Measurements from ENCODE around the gene HES2.
"Not testable (repeated sequence)": the region's sequence is repeated elsewhere in the genome, so short reads cannot be mapped to it uniquely, and the experiment has no call there.

The HES2 gene

DNA sequence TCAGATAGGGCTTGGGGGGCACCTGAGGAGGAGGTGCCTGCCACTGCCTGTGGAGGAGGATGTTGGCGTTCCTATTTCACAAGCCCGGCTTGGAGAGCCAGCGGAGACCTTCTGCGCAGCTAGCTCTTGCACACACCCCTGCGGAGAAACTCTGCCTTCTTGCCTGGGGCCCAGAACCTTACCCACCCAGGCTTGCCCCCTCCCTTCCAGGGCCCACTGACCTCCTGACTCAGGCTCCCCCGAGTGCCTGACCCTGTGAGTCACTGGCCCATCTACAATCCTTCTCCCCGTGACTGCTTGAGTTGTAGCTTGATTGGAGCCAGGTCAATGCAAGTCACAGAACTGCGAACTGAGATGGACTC is 3.4 kb downstream of the HES2 start:
- no peak for DNase-seq

GRCh38 chr1:6414881-6415626 is 4.7 kb downstream of the HES2 start:
- DNase-seq, result no peak

GRCh38 chr1:6414443-6414844 is 5.3 kb downstream of the HES2 start:
- peak; percentile 70 for DNase-seq

GRCh38 chr1:6412896-6413295 is 6.8 kb downstream of the HES2 start:
- no peak for DNase-seq

- no peak for DNase-seq
Observed at GRCh38 chr1:6410248-6410893, 9.3 kb downstream of the HES2 start.

DNA sequence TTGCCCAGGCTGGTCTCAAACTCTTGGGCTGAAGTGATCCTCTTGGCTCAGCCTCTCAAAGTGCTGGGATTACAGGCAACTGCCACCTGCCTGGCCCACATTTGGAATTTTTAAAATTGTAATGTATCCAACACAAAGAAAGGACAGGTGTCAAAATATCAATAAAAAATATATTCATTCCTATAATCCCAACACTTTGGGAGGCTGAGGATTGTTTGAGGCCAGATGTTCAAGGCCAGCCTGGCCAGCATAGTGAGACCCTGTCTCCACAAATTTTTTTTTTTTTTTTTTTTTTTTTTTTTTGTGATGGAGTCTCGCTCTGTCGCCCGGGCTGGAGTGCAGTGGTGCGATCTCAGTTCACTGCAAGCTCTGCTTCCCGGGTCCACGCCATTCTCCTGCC is 10.0 kb downstream of the HES2 start:
- DNase-seq, result no peak

DNA sequence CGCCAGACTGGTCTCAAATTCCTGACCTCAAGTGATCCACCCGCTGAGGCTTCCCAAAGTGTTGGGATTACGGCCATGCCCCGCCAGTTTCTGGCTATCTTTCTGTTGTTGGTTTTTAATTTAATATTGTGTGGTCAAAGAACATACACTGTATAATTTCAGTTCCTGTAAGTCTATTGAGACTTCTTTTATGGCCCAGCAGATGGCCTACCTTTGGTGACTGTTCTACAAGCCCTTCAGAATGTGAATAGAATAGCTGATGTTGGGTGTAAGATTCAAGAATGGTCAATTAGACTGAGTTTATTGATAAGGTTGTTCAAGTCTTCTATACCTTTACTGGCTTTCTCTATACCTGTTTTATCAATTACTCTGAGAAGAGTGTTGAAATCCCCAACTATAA is 10.7 kb downstream of the HES2 start:
- DNase-seq, result no peak

DNA sequence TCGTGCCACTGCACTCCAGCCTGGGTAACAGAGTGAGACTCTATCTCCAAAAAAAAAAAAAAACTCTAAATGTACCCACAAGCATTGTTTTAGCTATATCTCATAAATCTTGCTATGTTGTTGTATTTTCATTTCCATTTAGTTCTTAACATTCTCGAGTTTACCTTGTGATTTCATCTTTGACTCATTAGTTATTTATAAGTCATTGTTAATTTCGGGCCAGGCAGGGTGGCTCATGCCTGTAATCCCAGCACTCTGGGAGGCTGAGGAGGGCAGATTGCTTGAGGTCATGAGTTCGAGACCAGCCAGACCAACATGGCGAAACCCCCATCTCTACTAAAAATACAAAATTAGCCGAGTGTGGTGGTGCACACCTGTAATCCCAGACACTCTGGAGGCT is 11.7 kb downstream of the HES2 start:
- no peak for DNase-seq

GRCh38 chr1:6401673-6402072 is 18.0 kb downstream of the HES2 start:
- DNase-seq, result no peak

DNA sequence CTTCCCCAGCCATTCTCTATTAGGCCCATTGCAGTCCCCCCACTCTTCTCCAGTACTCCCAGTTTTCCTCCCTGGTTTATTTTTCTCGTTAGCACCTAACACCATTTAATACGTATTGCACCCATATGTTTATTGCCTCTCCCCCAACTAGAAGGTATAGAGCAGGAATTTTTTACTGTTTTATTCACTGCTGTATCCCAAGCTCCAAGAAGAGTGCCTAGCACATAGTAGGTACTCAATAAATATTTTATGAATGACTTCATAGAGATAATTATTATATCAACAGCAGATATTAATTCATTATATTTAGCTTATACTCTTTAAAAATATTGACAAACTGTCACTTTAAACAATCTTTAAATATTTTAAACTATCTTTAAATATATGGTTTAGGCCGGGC is 20.4 kb downstream of the HES2 start:
- DNase-seq, result no peak

- no peak for DNase-seq
Observed at GRCh38 chr1:6397844-6398441, 21.8 kb downstream of the HES2 start.

DNA sequence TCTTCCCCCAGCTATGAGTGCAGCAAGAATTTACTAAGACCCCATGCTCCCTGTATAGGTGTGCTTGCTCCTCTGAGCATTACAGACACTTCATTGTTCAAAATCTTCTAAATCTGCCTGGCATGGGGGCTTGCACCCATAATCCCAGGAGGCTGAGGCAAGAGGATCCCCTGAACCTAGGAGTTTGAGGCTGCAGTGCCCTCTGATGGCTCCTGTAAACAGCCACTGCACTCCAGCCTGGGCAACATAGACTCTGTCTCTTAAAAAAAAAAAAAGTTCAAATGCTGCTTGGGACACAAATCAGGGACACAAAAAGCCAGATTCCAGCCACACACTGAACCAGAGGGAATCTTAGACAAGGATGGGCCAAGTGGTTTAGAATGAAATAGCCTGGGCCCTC is 22.7 kb downstream of the HES2 start:
- DNase-seq, result no peak

DNA sequence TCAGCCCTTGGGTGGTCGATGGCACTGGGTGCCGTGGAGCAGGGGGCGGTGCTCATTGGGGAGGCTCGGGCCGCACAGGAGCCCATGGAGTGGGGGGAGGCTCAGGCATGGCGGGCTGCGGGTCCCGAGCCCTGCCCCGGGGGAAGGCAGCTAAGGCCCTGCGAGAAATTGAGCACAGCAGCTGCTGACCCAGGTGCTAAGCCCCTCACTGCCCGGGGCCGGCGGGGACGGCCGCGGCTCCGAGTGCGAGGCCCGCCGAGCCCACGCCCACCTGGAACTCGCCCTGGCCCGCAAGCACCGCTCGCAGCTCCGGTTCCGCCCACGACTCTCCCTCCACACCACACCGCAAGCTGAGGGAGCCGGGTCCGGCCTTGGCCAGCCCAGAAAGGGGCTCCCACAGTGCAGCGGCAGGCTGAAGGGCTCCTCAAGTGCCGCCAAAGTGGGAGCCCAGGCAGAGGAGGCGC is 23.9 kb downstream of the HES2 start:
- DNase-seq, result not testable (repeated sequence)

GRCh38 chr1:6395130-6395529 is 24.6 kb downstream of the HES2 start:
- DNase-seq, result not testable (repeated sequence)

GRCh38 chr1:6393400-6394187 is 26.1 kb downstream of the HES2 start, which contains the start of gene ACOT7:
Gene ACOT7 (minus strand): TSS chr1:6393767. CDS start chr1:6393399, 368 bp downstream.
- peak; percentile 89 for DNase-seq

DNA sequence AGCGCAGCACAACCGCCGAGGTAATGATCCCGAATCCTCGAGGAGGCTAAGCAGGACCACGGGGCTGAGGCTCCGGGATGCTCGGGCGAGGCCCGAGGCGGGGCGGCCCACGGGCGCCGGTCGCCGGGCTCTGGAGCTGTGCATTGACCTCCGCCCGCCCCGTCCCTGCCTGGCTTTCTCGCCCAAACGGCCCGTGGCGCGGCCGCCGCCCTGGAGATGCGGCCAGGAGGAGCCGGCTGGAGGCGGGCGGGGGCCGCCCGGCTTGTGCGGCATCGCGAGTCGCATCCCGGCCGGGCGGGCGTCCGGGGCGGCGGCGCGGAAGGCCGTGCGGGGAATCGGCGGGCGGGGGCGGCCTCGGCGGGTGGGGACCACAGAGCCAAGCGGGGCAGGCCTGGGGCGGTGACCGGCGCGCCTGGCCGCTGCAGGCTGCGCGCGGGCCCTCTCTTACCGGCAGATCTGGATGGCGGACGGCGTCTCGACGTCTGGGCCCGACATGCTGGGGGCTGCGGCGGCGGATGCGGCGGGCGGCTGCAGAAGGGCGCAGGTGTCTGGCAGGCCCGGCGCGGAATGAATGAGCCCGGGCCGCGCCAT is 26.8 kb downstream of the HES2 start:
- no peak for DNase-seq

DNA sequence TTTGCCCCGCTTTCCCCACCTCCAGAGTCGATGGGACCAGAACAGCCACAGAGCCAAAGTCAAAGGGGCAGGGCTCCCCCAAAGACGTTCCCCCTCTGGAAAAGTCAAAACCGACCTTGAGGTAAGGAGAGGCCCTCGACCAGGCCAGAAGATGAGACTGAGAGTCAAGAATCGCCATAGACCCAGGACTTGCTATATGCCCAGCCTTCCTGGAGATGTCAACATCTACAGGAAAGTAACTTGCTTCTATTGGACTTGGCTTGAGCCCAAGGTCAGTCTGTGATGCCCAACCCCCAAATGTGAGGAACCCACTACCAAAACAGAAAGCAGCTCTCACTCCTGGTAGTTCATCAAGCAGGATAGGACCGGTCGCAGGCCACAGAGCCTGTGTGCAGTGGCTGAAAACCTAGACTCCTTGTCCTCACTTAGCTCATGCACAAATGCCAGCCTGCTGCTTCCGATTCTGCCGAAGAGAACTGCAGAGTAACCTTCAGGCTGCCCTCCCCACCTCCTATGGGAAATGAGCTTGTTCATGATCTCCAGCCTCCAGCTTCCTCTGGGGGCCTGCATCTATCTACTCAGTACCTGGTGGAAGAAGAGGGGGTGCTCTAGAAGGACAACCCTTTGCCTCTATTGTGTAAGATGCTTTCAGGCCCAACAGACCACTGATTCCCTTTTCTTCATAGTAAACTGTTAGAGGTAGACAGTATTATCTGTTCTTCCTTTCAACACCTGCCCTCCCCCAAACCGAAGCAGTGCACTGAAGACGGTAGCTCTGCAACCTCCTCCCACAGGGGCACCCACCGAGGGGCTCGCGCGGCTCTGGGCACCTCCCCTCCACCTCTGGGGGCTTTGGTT is 27.5 kb downstream of the HES2 start:
- no peak for DNase-seq

GRCh38 chr1:6389971-6390370 is 29.7 kb downstream of the HES2 start:
- DNase-seq, result no peak

- DNase-seq, result peak; percentile 61
Observed at GRCh38 chr1:6386371-6386949, 33.3 kb downstream of the HES2 start.

DNA sequence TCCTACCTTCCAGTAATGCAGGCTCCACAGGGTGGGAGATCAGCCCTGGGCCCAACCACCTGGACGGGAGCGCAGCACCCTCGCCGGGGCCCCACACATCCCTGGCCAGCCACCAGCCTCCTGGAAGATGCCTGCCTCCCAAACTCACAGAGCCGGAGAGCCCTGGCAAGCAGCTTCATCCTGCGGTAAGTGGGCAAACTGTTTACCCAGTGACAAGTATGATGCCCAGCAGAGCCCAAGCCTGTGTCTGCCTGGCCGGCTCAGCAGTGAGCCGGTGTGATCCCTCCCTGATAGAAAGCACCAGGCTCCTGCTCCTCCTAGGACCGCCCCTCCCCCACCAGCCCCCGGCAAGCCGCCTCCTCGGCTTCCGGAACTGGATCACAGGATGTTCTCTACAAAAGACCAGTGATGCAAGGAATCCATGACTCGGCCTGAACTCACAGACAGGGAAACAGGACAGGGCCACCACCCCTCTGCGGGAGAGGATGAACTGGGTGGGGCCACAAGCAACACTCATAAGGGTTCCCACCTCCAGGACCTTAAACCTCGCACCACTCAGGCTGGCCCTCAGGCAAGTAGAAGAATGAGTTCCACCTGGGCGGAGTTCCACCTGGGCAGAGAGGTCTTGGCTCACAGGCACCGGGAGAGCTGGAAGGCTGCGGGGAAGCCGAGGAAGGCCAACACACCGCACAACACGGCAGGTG is 34.1 kb downstream of the HES2 start:
- DNase-seq, result peak; percentile 79

GRCh38 chr1:6384962-6385361 is 34.8 kb downstream of the HES2 start:
- no peak for DNase-seq
